GM12878 (cell line): ENCODE measurements around the gene NOSTRIN. TPM values are rescaled to one million over a fixed set of nuclear protein-coding genes. Genes with fewer than 3 reads are reported as not detected.

ENCODE experiments used
- ATAC-seq: fragments of 200-7000 bp; cut with Tn5 transposase; 3 replicates; pipeline ENCODE4 v1.9.1; 2020; ENCODE audit warnings: mild to moderate bottlenecking, moderate library complexity
- BruUV-seq: library from RNA; stranded (reverse); fragments of 400-500 nt; replicated peaks from 2 replicates; lab custom pipeline; 2021; lab: Mats Ljungman, UMichigan
- CTCF ChIA-PET: fragments of 300-600 bp; sonication (Branson Sonifier 250); formaldehyde crosslinking; extraction: SDS; loops from one replicate; lab custom pipeline; 2021; ENCODE audit warnings: inconsistent platforms; lab: Yijun Ruan, JAX
- POLR2A ChIA-PET: fragments of 350-600 bp; formaldehyde crosslinking; extraction: SDS; loops from one replicate; lab custom pipeline; 2021; ENCODE audit warnings: inconsistent platforms; lab: Charles Lee
- RAD21 ChIA-PET: fragments of 300-600 bp; sonication (Branson Sonifier 250); formaldehyde crosslinking; loops from one replicate; lab custom pipeline; 2023; ENCODE audit warnings: antibody characterized with exemption; ENCODE audit not compliant: unreplicated experiment; lab: Charles Lee
- SMC1A ChIA-PET: fragments of 300-600 bp; sonication (Branson Sonifier 250); formaldehyde crosslinking; loops from one replicate; lab custom pipeline; 2023; ENCODE audit not compliant: unreplicated experiment, uncharacterized antibody; lab: Charles Lee
- DNase-seq: peaks from one replicate; pipeline ENCODE4 v3.0.0-alpha.2; 2011; ENCODE audit warnings: low read depth, low spot score
- FAIRE-seq: peaks from 3 replicates; lab custom pipeline; 2011; peaks lifted over from hg19 to GRCh38; lab: Jason Lieb, UNC
- H2AFZ ChIP-seq: 2 replicates; pipeline ENCODE4 v1.6.0; 2011; ENCODE audit warnings: low read depth, low read length, control low read depth; ENCODE audit not compliant: control insufficient read depth
- H3K27ac ChIP-seq: 2 replicates; pipeline ENCODE4 v1.5.1; 2011; ENCODE audit warnings: control low read depth; ENCODE audit not compliant: control insufficient read depth, insufficient read depth
- H3K27me3 ChIP-seq, 2 experiments: replicated peaks in 1 of 2; 2 replicates each; pipeline versions ENCODE4 v1.6.0 to v1.6.1; 2011; ENCODE audit warnings: low read length in 1 of 2; ENCODE audit not compliant: control insufficient read depth in 2 of 2, insufficient read depth in 2 of 2
- H3K36me3 ChIP-seq, 2 experiments: 2 replicates each; pipeline ENCODE4 v1.5.1; 2011; ENCODE audit warnings: low read length in 1 of 2; ENCODE audit not compliant: control insufficient read depth in 2 of 2, insufficient read depth in 2 of 2
- H3K4me1 ChIP-seq: 2 replicates; pipeline ENCODE4 v1.6.1; 2011; ENCODE audit warnings: mild to moderate bottlenecking, low read length, moderate library complexity, mixed read lengths; ENCODE audit not compliant: control insufficient read depth, insufficient read depth
- H3K4me2 ChIP-seq: 2 replicates; pipeline ENCODE4 v1.6.0; 2011; ENCODE audit warnings: control low read depth; ENCODE audit not compliant: control insufficient read depth, insufficient read depth
- H3K4me3 ChIP-seq: fragments of 200-600 bp; sonication (generic); 2 replicates; pipeline ENCODE4 v1.5.1; 2016
- H3K79me2 ChIP-seq: 2 replicates; pipeline ENCODE4 v1.6.0; 2011; ENCODE audit warnings: low read length; ENCODE audit not compliant: control insufficient read depth, insufficient read depth
- H3K9ac ChIP-seq: 2 replicates; pipeline ENCODE4 v1.8.0; 2011; ENCODE audit warnings: low read length, control low read depth, mixed read lengths; ENCODE audit not compliant: control insufficient read depth, insufficient read depth
- H3K9me3 ChIP-seq: replicated peaks from 3 replicates; pipeline ENCODE4 v1.5.1; 2011; ENCODE audit warnings: mild to moderate bottlenecking, low read length; ENCODE audit not compliant: control insufficient read depth, insufficient read depth
- H4K20me1 ChIP-seq: 2 replicates; pipeline ENCODE4 v1.6.0; 2011; ENCODE audit not compliant: control insufficient read depth, insufficient read depth
- CEBPB ChIP-seq, 2 experiments: fragments of 150-350 bp in 1 of 2; IDR thresholded peaks; 2 replicates each; pipeline ENCODE4 v1.6.1; 2012 to 2014; ENCODE audit warnings: low read depth in 2 of 2, low read length in 2 of 2, borderline replicate concordance in 1 of 2, inconsistent platforms in 1 of 2
- CREB1 ChIP-seq: IDR thresholded peaks from 2 replicates; pipeline ENCODE4 v1.6.1; 2012; ENCODE audit warnings: low read depth, mild to moderate bottlenecking, inconsistent platforms
- EGR1 ChIP-seq, 2 experiments: IDR thresholded peaks; 1 replicate in 1 of 2; 2 replicates in 1 of 2; pipeline ENCODE4 v1.6.1; 2011 to 2012; ENCODE audit warnings: low read depth in 2 of 2, low read length in 2 of 2, borderline replicate concordance in 1 of 2, mild to moderate bottlenecking in 1 of 2, moderate library complexity in 1 of 2
- ELK1 ChIP-seq: IDR thresholded peaks from 2 replicates; pipeline ENCODE4 v1.6.1; 2012; ENCODE audit warnings: low read depth, low read length, improper control_type of control experiment
- FOS ChIP-seq: IDR thresholded peaks from 3 replicates; pipeline ENCODE4 v1.6.1; 2011; ENCODE audit warnings: borderline replicate concordance; ENCODE audit not compliant: insufficient read length; ENCODE audit errors: extremely low read depth
- FOXK2 ChIP-seq: fragments of 450-650 bp; IDR thresholded peaks from 2 replicates; pipeline ENCODE4 v1.6.1; 2017; ENCODE audit warnings: mild to moderate bottlenecking, moderate library complexity
- GATAD2B ChIP-seq: fragments of 450-650 bp; conservative IDR thresholded peaks from 2 replicates; pipeline ENCODE4 v1.6.1; 2017; ENCODE audit warnings: low read depth, mild to moderate bottlenecking, moderate library complexity
- HDAC2 ChIP-seq: fragments of 200-600 bp; sonication (generic); IDR thresholded peaks from 2 replicates; pipeline ENCODE4 v1.6.1; 2017
- KDM1A ChIP-seq: fragments of 200-600 bp; sonication (generic); IDR thresholded peaks from 2 replicates; pipeline ENCODE4 v1.6.1; 2016; ENCODE audit warnings: borderline replicate concordance
- MTA2 ChIP-seq: fragments of 450-650 bp; IDR thresholded peaks from 2 replicates; pipeline ENCODE4 v1.6.1; 2016; ENCODE audit warnings: low read depth, mild to moderate bottlenecking, moderate library complexity
- MYB ChIP-seq: fragments of 150-350 bp; IDR thresholded peaks from 2 replicates; pipeline ENCODE4 v1.6.1; 2014; ENCODE audit warnings: mild to moderate bottlenecking, low read depth, low read length, borderline replicate concordance
- NFYB ChIP-seq: IDR thresholded peaks from 2 replicates; pipeline ENCODE4 v1.6.1; 2011; ENCODE audit warnings: low read depth, mild to moderate bottlenecking, low read length, improper control_type of control experiment, moderate library complexity; ENCODE audit not compliant: insufficient read depth
- POLR2AphosphoS5 ChIP-seq: IDR thresholded peaks from 2 replicates; pipeline ENCODE4 v1.6.1; 2011; ENCODE audit warnings: mild to moderate bottlenecking, low read length, inconsistent platforms
- SUZ12 ChIP-seq: fragments of 200-600 bp; sonication (generic); IDR thresholded peaks from one replicate; pipeline ENCODE4 v1.6.1; 2018; ENCODE audit warnings: antibody characterized with exemption, mild to moderate bottlenecking; ENCODE audit not compliant: unreplicated experiment
- TBL1XR1 ChIP-seq: IDR thresholded peaks from 2 replicates; pipeline ENCODE4 v1.6.1; 2012; ENCODE audit warnings: low read depth, low read length, improper control_type of control experiment
- TCF7 ChIP-seq: IDR thresholded peaks from 2 replicates; pipeline ENCODE4 v1.6.1; 2014; ENCODE audit warnings: antibody characterized with exemption, borderline replicate concordance
- ZBED1 ChIP-seq: IDR thresholded peaks from 2 replicates; pipeline ENCODE4 v1.6.1; 2016; ENCODE audit warnings: borderline replicate concordance
- ZZZ3 ChIP-seq: IDR thresholded peaks from 2 replicates; pipeline ENCODE4 v1.6.1; 2011; ENCODE audit warnings: low read depth; ENCODE audit not compliant: control insufficient read depth, insufficient read length
- WGBS: methylation state at CpG from one replicate; pipeline ENCODE4 v1.1.6; 2016; ENCODE audit warnings: low lambda C conversion rate; ENCODE audit not compliant: insufficient replicate concordance, insufficient coverage; ENCODE audit errors: missing lambda C conversion rate; 5-methylcytosine and 5-hydroxymethylcytosine counted together
- in situ Hi-C: fragments of 300-500 bp; cut with MboI; formaldehyde crosslinking; loops from 9 replicates; pipeline ENCODE4 v1.14.3; 2018; ENCODE audit warnings: mixed read lengths
- intact Hi-C: fragments of 100-400 bp; cut with micrococcal nuclease; formaldehyde crosslinking; loops from one replicate; pipeline ENCODE4 v1.14.2; 2022; ENCODE audit not compliant: unreplicated experiment
- polyA plus RNA-seq, 11 experiments: library from polyadenylated mRNA; depleted of rRNA in 4 of 11; unstranded in 6 of 11; stranded (reverse) in 5 of 11; fragments of >200 nt; fragmentation: Nextera tagmentation in 4 of 11; fragmentation: Illumina TruSeq in 1 of 11; extraction: Ambion mirVana in 4 of 11; extraction: Trizol in 1 of 11; gene quantifications; 1 replicate in 1 of 11; 2 replicates in 10 of 11; pipeline versions ENCODE4 v1.2.1 to v1.2.3, GENCODE V29; 2011 to 2016; ENCODE audit warnings: inconsistent platforms in 2 of 11, missing spikeins in 2 of 11, low read depth in 1 of 11
- total RNA-seq, 4 experiments: library from RNA; depleted of rRNA in 3 of 4; stranded (reverse); fragments of >200 nt in 3 of 4; fragmentation: Illumina TruSeq in 1 of 4; extraction: Trizol in 1 of 4; gene quantifications; 2 replicates each; pipeline versions ENCODE4 v1.2.1 to v1.2.3, GENCODE V29; 2013 to 2021
- TF ChIP-seq, protein P1 (sequence below): IDR thresholded peaks from 2 replicates; pipeline ENCODE4 v1.6.1; 2011; ENCODE audit warnings: borderline replicate concordance, low read depth, mild to moderate bottlenecking, moderate library complexity, mixed read lengths, low read length; ENCODE audit not compliant: insufficient read depth; ENCODE audit errors: extremely low read length

The NOSTRIN gene
- total and polyA plus RNA-seq, 10 of the 15 experiments (the other 5 are each of a cell fraction or from before 2014, with no cell fraction given) = 0.13 to 0.42 (median 0.37) TPM; not detected in 5

DNA sequence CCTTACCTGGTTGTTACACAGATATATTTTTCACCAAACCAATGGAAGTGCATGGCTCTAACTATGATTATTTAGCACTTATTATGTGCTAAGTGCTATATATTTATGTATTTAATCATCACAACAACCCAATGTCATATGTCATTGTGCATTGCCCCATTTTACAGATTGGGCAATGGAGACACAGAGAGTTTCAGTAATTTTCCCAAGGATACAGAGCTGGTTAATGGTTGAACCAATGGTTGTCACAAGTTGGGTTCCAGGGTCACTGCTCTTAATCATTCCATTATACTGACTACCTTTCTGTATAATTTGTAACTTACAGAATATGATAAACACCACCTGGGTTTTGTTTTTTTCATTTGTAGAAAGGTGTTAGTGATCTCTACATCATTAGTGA is 29.2 kb downstream of the NOSTRIN start:
- ChIA-PET SMC1A (interaction anchor here (0.9 to 1.2 kb wide), 2 partner anchors 23 to 35 kb away, joined by 3 to 4 read pairs; no protein-coding TSS in a partner anchor), RAD21 (no interaction called here), POLR2A (no interaction called here), CTCF (no interaction called here)
- Histone ChIP-seq H3K79me2 (no peaks in the 10 kb centered on the region), H3K4me1 (no peaks in the 10 kb centered on the region), H3K4me2 (no peak overlapping the region), H3K9me3 (no peaks in the 10 kb centered on the region), H3K9ac (no peak overlapping the region), H3K4me3 (no peak overlapping the region), H2AFZ (no peak overlapping the region), H4K20me1 (no peaks in the 10 kb centered on the region), H3K27me3 (no peaks in the 10 kb centered on the region), H3K27ac (no peak overlapping the region)
- ATAC-seq (no peak), FAIRE-seq (no peak)
- no TSS peak for BruUV-seq
- intact Hi-C loops (no loop called here), in situ Hi-C loops (no loop called here)
- TF ChIP-seq HDAC2 (no peak), GATAD2B (no peak), SUZ12 (no peak), CREB1 (no peak), EGR1 (IDR thresholded peaks at IDR 0.05; ENCODE audit: borderline replicate concordance in 1 of 2, low read depth in 2 of 2, low read length in 2 of 2) (no peak), KDM1A (no peak), POLR2AphosphoS5 (no peak), TBL1XR1 (no peak), FOXK2 (no peak), FOS (no peak), TCF7 (no peak)
- TF ChIP-seq, all 136 proteins: peak for 0
- no peaks in the 10 kb centered on the region for H3K36me3 ChIP-seq
- no peak for DNase-seq

DNA sequence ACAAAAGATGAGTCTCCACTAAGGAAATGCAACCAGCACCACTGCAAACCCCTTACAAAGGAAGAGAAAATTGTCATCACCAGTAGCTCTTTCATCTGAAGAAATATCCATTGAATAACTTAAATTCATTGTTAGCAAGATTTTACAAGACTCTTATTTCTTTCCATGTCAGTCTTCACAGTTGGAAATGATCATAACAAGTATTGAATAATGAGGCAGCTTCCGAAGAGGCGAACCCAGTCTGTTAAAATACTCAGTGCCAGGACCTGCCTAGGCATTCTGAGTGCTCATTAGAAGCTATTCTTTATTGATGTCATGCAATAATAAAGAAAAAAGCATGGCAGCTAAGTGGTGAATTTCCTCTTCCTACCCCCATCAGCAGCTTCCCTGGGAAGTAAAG is 33.5 kb downstream of the NOSTRIN start:
- CTCF ChIA-PET = no interaction called here
- no TSS peak for BruUV-seq
- in situ Hi-C loops (no loop called here), intact Hi-C loops (no loop called here)
- Histone ChIP-seq H2AFZ (no peak overlapping the region), H3K4me3 (no peak overlapping the region), H3K4me1 (no peaks in the 10 kb centered on the region), H3K4me2 (no peak overlapping the region), H3K27ac (no peak overlapping the region), H3K9me3 (no peaks in the 10 kb centered on the region), H3K36me3 (no peaks in the 10 kb centered on the region), H4K20me1 (no peaks in the 10 kb centered on the region), H3K79me2 (no peaks in the 10 kb centered on the region), H3K27me3 (no peaks in the 10 kb centered on the region), H3K9ac (no peak overlapping the region)
- FAIRE-seq (no peak), DNase-seq (no peak), ATAC-seq (no peak)
- SMC1A ChIA-PET = no interaction called here
- 71% methylated on average over 2 of the region's 2 CpGs for WGBS
- POLR2A ChIA-PET = no interaction called here
- RAD21 ChIA-PET = no interaction called here
- TF ChIP-seq MYB (no peak), ZBED1 (no peak), ELK1 (no peak), MTA2 (no peak), CEBPB (IDR thresholded peaks at IDR 0.05; ENCODE audit: borderline replicate concordance in 1 of 2, low read depth in 2 of 2, low read length in 2 of 2) (no peak), ZZZ3 (no peak), NFYB (no peak)
- TF ChIP-seq, protein P1, sequence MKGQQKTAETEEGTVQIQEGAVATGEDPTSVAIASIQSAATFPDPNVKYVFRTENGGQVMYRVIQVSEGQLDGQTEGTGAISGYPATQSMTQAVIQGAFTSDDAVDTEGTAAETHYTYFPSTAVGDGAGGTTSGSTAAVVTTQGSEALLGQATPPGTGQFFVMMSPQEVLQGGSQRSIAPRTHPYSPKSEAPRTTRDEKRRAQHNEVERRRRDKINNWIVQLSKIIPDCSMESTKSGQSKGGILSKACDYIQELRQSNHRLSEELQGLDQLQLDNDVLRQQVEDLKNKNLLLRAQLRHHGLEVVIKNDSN = no peak
